MM.1S (cell line): ENCODE results near the gene GDI1.

Experiments used
- CTCF ChIP-seq: fragments of 300-600 bp; sonication (generic); IDR thresholded peaks from 2 replicates; pipeline ENCODE4 v1.5.1; 2016; ENCODE audit warnings: antibody characterized with exemption, low read length, mixed read lengths
- EZH2 ChIP-seq: fragments of 300-600 bp; sonication (generic); optimal IDR thresholded peaks from 2 replicates; pipeline ENCODE3; 2017; ENCODE audit warnings: low read depth, mild to moderate bottlenecking, antibody characterized with exemption, low read length, mixed read lengths

GRCh38 chrX:154450312-154450711, 13.4 kb downstream of the GDI1 start:
- TF ChIP-seq CTCF = no peak
- TF ChIP-seq EZH2 = no peak
